OCI-M2 (cell line): Measurements from ENCODE around the gene HYAL3.
A peak's percentile ranks its signal among the peaks of the same experiment; 100 is the strongest.
"Not testable (repeated sequence)": the region's sequence is repeated elsewhere in the genome, so short reads cannot be mapped to it uniquely, and the experiment has no call there.

Source experiments
- DNase-seq: peaks from one replicate; lab custom pipeline; 2025; ENCODE audit not compliant: unreplicated experiment; lab: John Stamatoyannopoulos, UW

Gene HYAL3

GRCh38 chr3:50259432-50260026 lies 39.7 kb downstream of the HYAL3 start:
- DNase-seq: no peak

- no peak for DNase-seq
These were observed 40.2 kb downstream of the HYAL3 start for GRCh38 chr3:50258979-50259378.

GRCh38 chr3:50258029-50258680 lies 41.0 kb downstream of the HYAL3 start:
- no peak for DNase-seq

- DNase-seq: peak; percentile 6
These were observed 42.0 kb downstream of the HYAL3 start for GRCh38 chr3:50256978-50257890.

GRCh38 chr3:50255251-50255615 lies 44.0 kb downstream of the HYAL3 start:
- DNase-seq: no peak

- DNase-seq: no peak
These were observed 44.5 kb downstream of the HYAL3 start for GRCh38 chr3:50254577-50255250.

- DNase-seq: no peak
These were observed 48.0 kb downstream of the HYAL3 start for GRCh38 chr3:50251220-50251619.

- DNase-seq: no peak
These were observed 48.7 kb downstream of the HYAL3 start for GRCh38 chr3:50250514-50250913.

- no peak for DNase-seq
These were observed 49.7 kb downstream of the HYAL3 start for GRCh38 chr3:50249457-50249856.

GRCh38 chr3:50248387-50248786 lies 50.8 kb downstream of the HYAL3 start:
- no peak for DNase-seq

- DNase-seq: no peak
These were observed 52.7 kb downstream of the HYAL3 start for GRCh38 chr3:50246517-50246954.

GRCh38 chr3:50245831-50246516 lies 53.2 kb downstream of the HYAL3 start:
- no peak for DNase-seq

- DNase-seq: no peak
These were observed 53.9 kb downstream of the HYAL3 start for GRCh38 chr3:50245251-50245745.

GRCh38 chr3:50244813-50245212 lies 54.4 kb downstream of the HYAL3 start:
- not testable (repeated sequence) for DNase-seq

- DNase-seq: no peak
These were observed 55.7 kb downstream of the HYAL3 start for GRCh38 chr3:50243543-50243895.

GRCh38 chr3:50242851-50243542 lies 56.2 kb downstream of the HYAL3 start:
- DNase-seq: no peak
